BLaER1 treated with 17β-estradiol and CSF1 and Interleukin-3, amounts not matched to agents 10 nM and 100 nM (cell line): ENCODE measurements around the gene HMSD.
A peak's percentile ranks its signal among the peaks of the same experiment; 100 is the strongest.

Experiments used
- H3K27ac ChIP-seq, 11 experiments: shearing (Covaris generic); formaldehyde crosslinking; 2 replicates each; pipeline ENCODE4 v1.8.1; 2022
- H3K27me3 ChIP-seq, 11 experiments: shearing (Covaris generic); formaldehyde crosslinking; 2 replicates each; pipeline ENCODE4 v1.8.1; 2022
- H3K36me3 ChIP-seq, 11 experiments: shearing (Covaris generic); formaldehyde crosslinking; 2 replicates each; pipeline ENCODE4 v1.8.1; 2022
- H3K4me1 ChIP-seq, 10 experiments: shearing (Covaris generic); formaldehyde crosslinking; 2 replicates each; pipeline ENCODE4 v1.8.1; 2022
- H3K4me2 ChIP-seq, 11 experiments: shearing (Covaris generic); formaldehyde crosslinking; 2 replicates each; pipeline ENCODE4 v1.8.1; 2022
- H3K4me3 ChIP-seq, 10 experiments: shearing (Covaris generic); formaldehyde crosslinking; 2 replicates each; pipeline ENCODE4 v1.8.1; 2022
- H3K9ac ChIP-seq, 11 experiments: shearing (Covaris generic); formaldehyde crosslinking; 2 replicates each; pipeline ENCODE4 v1.8.1; 2022
- H3K9me3 ChIP-seq, 11 experiments: shearing (Covaris generic); formaldehyde crosslinking; replicated peaks in 1 of 11; 2 replicates each; pipeline ENCODE4 v1.8.1; 2022
- H4K20me1 ChIP-seq, 11 experiments: shearing (Covaris generic); formaldehyde crosslinking; 2 replicates each; pipeline ENCODE4 v1.8.1; 2022
- Cebpa-rat ChIP-seq, 11 experiments: shearing (Covaris generic); IDR thresholded peaks; 2 replicates each; pipeline ENCODE4 v1.8.1; 2022

HMSD gene

GRCh38 chr18:63994783-63995399 lies 45.8 kb downstream of the HMSD start:
- Histone ChIP-seq H3K9me3 (peaks cover 30 to 45% (median 39%) of the 10 kb centered on the region in 11 experiments), H3K36me3 (peaks cover 0 to 57% (median 25%) of the 10 kb centered on the region in 11 experiments; a peak in 16 of 22 replicates), H4K20me1 (0 out of 22 replicates have a peak, but pooled peaks cover 0 to 8% (median 0%) of the 10 kb centered on the region in 11 experiments), H3K4me3 (peak overlapping the region in 1 of 10 experiments; percentile 25; a peak in 1 of 20 replicates), H3K27ac (no peak overlapping the region), H3K4me1 (no peaks in the 10 kb centered on the region), H3K4me2 (no peak overlapping the region), H3K27me3 (no peaks in the 10 kb centered on the region), H3K9ac (no peak overlapping the region)
- TF ChIP-seq Cebpa-rat (IDR thresholded peaks at IDR 0.05), result no peak

DNA sequence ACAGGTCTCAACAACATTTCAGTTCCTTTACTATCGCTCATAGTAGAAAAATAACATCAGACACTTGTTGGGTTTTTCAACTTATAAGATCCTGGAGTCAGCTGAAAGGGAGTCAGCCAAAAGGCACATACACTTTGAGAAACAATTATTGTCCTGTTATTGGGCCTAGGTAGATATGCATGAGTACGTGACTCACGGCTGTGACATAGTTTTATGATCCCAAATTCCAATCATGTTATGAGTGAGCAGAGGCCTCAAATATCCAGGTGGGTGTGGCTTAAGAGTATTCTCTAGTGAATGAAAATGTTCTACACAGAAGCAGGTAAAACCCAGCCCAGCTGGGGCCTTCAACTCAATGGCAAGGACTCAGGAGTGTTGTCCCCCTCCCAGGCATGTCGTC lies 47.9 kb downstream of the HMSD start:
- Histone ChIP-seq H3K4me1 (no peaks in the 10 kb centered on the region), H3K27me3 (no peaks in the 10 kb centered on the region), H3K9me3 (peaks cover 36 to 50% (median 46%) of the 10 kb centered on the region in 11 experiments), H3K36me3 (peaks cover 0 to 52% (median 25%) of the 10 kb centered on the region in 11 experiments; a peak in 16 of 22 replicates), H4K20me1 (0 out of 22 replicates have a peak, but pooled peaks cover 0 to 8% (median 0%) of the 10 kb centered on the region in 11 experiments), H3K4me3 (no peak overlapping the region), H3K27ac (no peak overlapping the region), H3K4me2 (no peak overlapping the region), H3K9ac (no peak overlapping the region)
- TF ChIP-seq Cebpa-rat (IDR thresholded peaks at IDR 0.05), result no peak

- Histone ChIP-seq H4K20me1 (0 out of 22 replicates have a peak, but pooled peaks cover 0 to 8% (median 0%) of the 10 kb centered on the region in 11 experiments), H3K4me1 (no peaks in the 10 kb centered on the region), H3K4me2 (no peak overlapping the region), H3K27me3 (no peaks in the 10 kb centered on the region), H3K4me3 (no peak overlapping the region), H3K9me3 (peaks cover 38 to 56% (median 52%) of the 10 kb centered on the region in 11 experiments), H3K9ac (no peak overlapping the region), H3K36me3 (peaks cover 0 to 51% (median 24%) of the 10 kb centered on the region in 11 experiments; a peak in 16 of 22 replicates), H3K27ac (no peak overlapping the region)
- no peak for TF ChIP-seq Cebpa-rat (IDR thresholded peaks at IDR 0.05)
These were observed 48.5 kb downstream of the HMSD start for GRCh38 chr18:63997606-63998005.

- Histone ChIP-seq H3K4me3 (no peak overlapping the region), H3K27me3 (no peaks in the 10 kb centered on the region), H3K4me2 (no peak overlapping the region), H3K9me3 (peaks cover 24 to 51% (median 43%) of the 10 kb centered on the region in 11 experiments), H4K20me1 (no peaks in the 10 kb centered on the region), H3K36me3 (peaks cover 0 to 34% (median 17%) of the 10 kb centered on the region in 11 experiments; a peak in 16 of 22 replicates), H3K4me1 (no peaks in the 10 kb centered on the region), H3K27ac (no peak overlapping the region), H3K9ac (no peak overlapping the region)
- no peak for TF ChIP-seq Cebpa-rat (IDR thresholded peaks at IDR 0.05)
These were observed 50.8 kb downstream of the HMSD start for GRCh38 chr18:63999871-64000270.

DNA sequence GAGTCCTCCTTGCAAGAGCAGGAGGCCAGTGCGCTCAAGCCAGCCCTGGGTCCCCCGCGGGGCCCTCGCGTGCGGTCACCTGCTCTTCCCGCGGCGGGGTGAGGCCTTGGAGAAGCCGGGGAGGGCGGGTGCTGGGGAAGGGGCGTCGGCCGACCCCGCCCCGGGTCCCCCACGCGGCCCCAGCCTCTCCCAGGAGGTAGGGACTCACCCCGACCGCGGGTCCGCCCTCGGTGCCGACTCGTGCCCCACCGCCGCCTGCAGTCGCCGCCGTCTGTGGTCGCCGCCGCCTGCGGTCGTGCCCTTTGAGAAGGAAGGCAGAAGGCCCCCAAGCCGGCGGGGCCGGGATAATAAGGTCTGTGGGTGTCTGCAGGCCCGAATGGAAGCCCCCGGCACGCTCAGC lies 53.5 kb downstream of the HMSD start:
- H4K20me1 ChIP-seq, result no peaks in the 10 kb centered on the region
- no peaks in the 10 kb centered on the region for H3K27me3 ChIP-seq
- no peak overlapping the region for H3K27ac ChIP-seq
- peaks cover 7 to 24% (median 18%) of the 10 kb centered on the region in 11 experiments; a peak in 16 of 22 replicates for H3K9me3 ChIP-seq
- H3K4me1 ChIP-seq, result no peaks in the 10 kb centered on the region
- H3K36me3 ChIP-seq, result peaks cover 0 to 22% (median 0%) of the 10 kb centered on the region in 11 experiments; a peak in 5 of 22 replicates
- TF ChIP-seq Cebpa-rat (IDR thresholded peaks at IDR 0.05), result no peak
- H3K9ac ChIP-seq, result no peak overlapping the region
- H3K4me2 ChIP-seq, result no peak overlapping the region
- H3K4me3 ChIP-seq, result no peak overlapping the region

DNA sequence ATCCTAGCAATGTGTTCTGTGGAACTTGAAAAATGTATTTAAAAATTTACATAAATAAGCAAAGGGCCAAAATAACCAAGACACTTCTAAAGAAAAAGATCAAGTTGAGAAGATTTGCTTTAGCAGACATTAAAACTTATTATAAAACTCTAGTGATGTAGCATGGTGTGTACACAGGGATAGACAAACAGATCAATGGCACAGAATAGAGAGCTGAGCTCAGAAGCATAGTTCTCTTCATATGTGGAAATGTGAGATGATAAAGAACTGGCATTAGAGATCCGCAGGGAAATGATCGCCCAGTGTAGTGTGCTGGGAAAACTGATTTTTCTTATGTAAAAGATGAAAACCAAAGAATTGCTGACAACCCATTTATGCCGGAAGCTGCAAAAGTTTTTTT lies 60.2 kb downstream of the HMSD start:
- no peak overlapping the region for H3K27ac ChIP-seq
- no peaks in the 10 kb centered on the region for H3K4me1 ChIP-seq
- TF ChIP-seq Cebpa-rat (IDR thresholded peaks at IDR 0.05), result no peak
- no peak overlapping the region for H3K4me2 ChIP-seq
- no peaks in the 10 kb centered on the region for H3K27me3 ChIP-seq
- H3K36me3 ChIP-seq, result peaks cover 0 to 12% (median 0%) of the 10 kb centered on the region in 11 experiments; a peak in 3 of 22 replicates
- no peaks in the 10 kb centered on the region for H4K20me1 ChIP-seq
- H3K4me3 ChIP-seq, result no peak overlapping the region
- H3K9ac ChIP-seq, result no peak overlapping the region
- no peaks in the 10 kb centered on the region for H3K9me3 ChIP-seq
